ENCODE results near the gene GALNS.

GALNS gene

GRCh38 chr16:88853325-88853941, 3.3 kb downstream of the GALNS start:
- Histone ChIP-seq H3K27me3 (ENCODE audit: control insufficient read depth in 1 of 2, insufficient read depth in 2 of 2, low read length in 2 of 2) (no peaks in the 10 kb centered on the region), H3K4me3 (ENCODE audit: low read length in 2 of 2) (no peak overlapping the region), H3K27ac (ENCODE audit: low read length) (no peak overlapping the region)

GRCh38 chr16:88851616-88852015, 5.1 kb downstream of the GALNS start:
- Histone ChIP-seq H3K9ac (ENCODE audit: low read length in 2 of 2) (no peak overlapping the region), H3K27ac (ENCODE audit: low read length) (no peak overlapping the region), H3K9me3 (ENCODE audit: control insufficient read depth in 2 of 2, low read length in 2 of 2) (no peaks in the 10 kb centered on the region), H3K36me3 (ENCODE audit: control insufficient read depth in 2 of 2, insufficient read depth in 2 of 2, low read length in 2 of 2) (peaks cover 0 to 5% of the 10 kb centered on the region in 2 donors), H3K27me3 (ENCODE audit: control insufficient read depth in 1 of 2, insufficient read depth in 2 of 2, low read length in 2 of 2) (no peaks in the 10 kb centered on the region), H3K4me3 (ENCODE audit: low read length in 2 of 2) (no peak overlapping the region), H3K4me1 (ENCODE audit: control insufficient read depth, insufficient read depth, low read length) (peaks cover 12% of the 10 kb centered on the region)

More at GRCh38 chr16:88853325-88853941, 3.3 kb downstream of the GALNS start:
- no peak overlapping the region for H3K9ac ChIP-seq (ENCODE audit: low read length in 2 of 2)
- no peaks in the 10 kb centered on the region for H3K9me3 ChIP-seq (ENCODE audit: control insufficient read depth in 2 of 2, low read length in 2 of 2)
- peaks cover 0 to 5% of the 10 kb centered on the region in 2 donors for H3K36me3 ChIP-seq (ENCODE audit: control insufficient read depth in 2 of 2, insufficient read depth in 2 of 2, low read length in 2 of 2)
- H3K4me1 ChIP-seq (ENCODE audit: control insufficient read depth, insufficient read depth, low read length) = peaks cover 25% of the 10 kb centered on the region

- peaks cover 0 to 7% of the 10 kb centered on the region in 2 donors for H3K36me3 ChIP-seq (ENCODE audit: control insufficient read depth in 2 of 2, insufficient read depth in 2 of 2, low read length in 2 of 2)
- no peaks in the 10 kb centered on the region for H3K9me3 ChIP-seq (ENCODE audit: control insufficient read depth in 2 of 2, low read length in 2 of 2)
- no peaks in the 10 kb centered on the region for H3K27me3 ChIP-seq (ENCODE audit: control insufficient read depth in 1 of 2, insufficient read depth in 2 of 2, low read length in 2 of 2)
- H3K27ac ChIP-seq (ENCODE audit: low read length) = no peak overlapping the region
- H3K9ac ChIP-seq (ENCODE audit: low read length in 2 of 2) = no peak overlapping the region
- H3K4me3 ChIP-seq (ENCODE audit: low read length in 2 of 2) = no peak overlapping the region
- H3K4me1 ChIP-seq (ENCODE audit: control insufficient read depth, insufficient read depth, low read length) = peaks cover 6% of the 10 kb centered on the region
These were observed 6.1 kb downstream of the GALNS start for GRCh38 chr16:88850531-88851199.

GRCh38 chr16:88848557-88848956, 8.2 kb downstream of the GALNS start:
- H3K9ac ChIP-seq (ENCODE audit: low read length in 2 of 2) = no peak overlapping the region
- no peak overlapping the region for H3K27ac ChIP-seq (ENCODE audit: low read length)
- no peaks in the 10 kb centered on the region for H3K9me3 ChIP-seq (ENCODE audit: control insufficient read depth in 2 of 2, low read length in 2 of 2)
- no peaks in the 10 kb centered on the region for H3K4me1 ChIP-seq (ENCODE audit: control insufficient read depth, insufficient read depth, low read length)
- no peaks in the 10 kb centered on the region for H3K27me3 ChIP-seq (ENCODE audit: control insufficient read depth in 1 of 2, insufficient read depth in 2 of 2, low read length in 2 of 2)
- H3K36me3 ChIP-seq (ENCODE audit: control insufficient read depth in 2 of 2, insufficient read depth in 2 of 2, low read length in 2 of 2) = peaks cover 0 to 7% of the 10 kb centered on the region in 2 donors
- no peak overlapping the region for H3K4me3 ChIP-seq (ENCODE audit: low read length in 2 of 2)

- Histone ChIP-seq H3K27ac (ENCODE audit: low read length) (no peak overlapping the region), H3K4me1 (ENCODE audit: control insufficient read depth, insufficient read depth, low read length) (no peaks in the 10 kb centered on the region), H3K4me3 (ENCODE audit: low read length in 2 of 2) (no peak overlapping the region), H3K9ac (ENCODE audit: low read length in 2 of 2) (no peak overlapping the region), H3K36me3 (ENCODE audit: control insufficient read depth in 2 of 2, insufficient read depth in 2 of 2, low read length in 2 of 2) (peaks cover 0 to 7% of the 10 kb centered on the region in 2 donors), H3K9me3 (ENCODE audit: control insufficient read depth in 2 of 2, low read length in 2 of 2) (no peaks in the 10 kb centered on the region), H3K27me3 (ENCODE audit: control insufficient read depth in 1 of 2, insufficient read depth in 2 of 2, low read length in 2 of 2) (no peaks in the 10 kb centered on the region)
These were observed 9.1 kb downstream of the GALNS start for GRCh38 chr16:88847654-88848053.

GRCh38 chr16:88846088-88846487, 10.7 kb downstream of the GALNS start:
- Histone ChIP-seq H3K36me3 (ENCODE audit: control insufficient read depth in 2 of 2, insufficient read depth in 2 of 2, low read length in 2 of 2) (peaks cover 6 to 7% of the 10 kb centered on the region in 2 donors), H3K27ac (ENCODE audit: low read length) (no peak overlapping the region), H3K27me3 (ENCODE audit: control insufficient read depth in 1 of 2, insufficient read depth in 2 of 2, low read length in 2 of 2) (no peaks in the 10 kb centered on the region), H3K9ac (ENCODE audit: low read length in 2 of 2) (no peak overlapping the region), H3K4me3 (ENCODE audit: low read length in 2 of 2) (no peak overlapping the region), H3K4me1 (ENCODE audit: control insufficient read depth, insufficient read depth, low read length) (no peaks in the 10 kb centered on the region), H3K9me3 (ENCODE audit: control insufficient read depth in 2 of 2, low read length in 2 of 2) (no peaks in the 10 kb centered on the region)

- peaks cover 9 to 15% of the 10 kb centered on the region in 2 donors for H3K36me3 ChIP-seq (ENCODE audit: control insufficient read depth in 2 of 2, insufficient read depth in 2 of 2, low read length in 2 of 2)
- no peaks in the 10 kb centered on the region for H3K4me1 ChIP-seq (ENCODE audit: control insufficient read depth, insufficient read depth, low read length)
- no peak overlapping the region for H3K27ac ChIP-seq (ENCODE audit: low read length)
- no peak overlapping the region for H3K9ac ChIP-seq (ENCODE audit: low read length in 2 of 2)
- no peak overlapping the region for H3K4me3 ChIP-seq (ENCODE audit: low read length in 2 of 2)
- no peaks in the 10 kb centered on the region for H3K27me3 ChIP-seq (ENCODE audit: control insufficient read depth in 1 of 2, insufficient read depth in 2 of 2, low read length in 2 of 2)
- no peaks in the 10 kb centered on the region for H3K9me3 ChIP-seq (ENCODE audit: control insufficient read depth in 2 of 2, low read length in 2 of 2)
These were observed 12.2 kb downstream of the GALNS start for GRCh38 chr16:88844419-88845036.

- Histone ChIP-seq H3K9me3 (ENCODE audit: control insufficient read depth in 2 of 2, low read length in 2 of 2) (no peaks in the 10 kb centered on the region), H3K27me3 (ENCODE audit: control insufficient read depth in 1 of 2, insufficient read depth in 2 of 2, low read length in 2 of 2) (no peaks in the 10 kb centered on the region), H3K4me1 (ENCODE audit: control insufficient read depth, insufficient read depth, low read length) (no peaks in the 10 kb centered on the region), H3K9ac (ENCODE audit: low read length in 2 of 2) (no peak overlapping the region), H3K4me3 (ENCODE audit: low read length in 2 of 2) (no peak overlapping the region), H3K36me3 (ENCODE audit: control insufficient read depth in 2 of 2, insufficient read depth in 2 of 2, low read length in 2 of 2) (peaks cover 9 to 20% of the 10 kb centered on the region in 2 donors), H3K27ac (ENCODE audit: low read length) (no peak overlapping the region)
These were observed 13.5 kb downstream of the GALNS start for GRCh38 chr16:88843256-88843655.

GRCh38 chr16:88842806-88843205, 13.9 kb downstream of the GALNS start:
- Histone ChIP-seq H3K4me1 (ENCODE audit: control insufficient read depth, insufficient read depth, low read length) (no peaks in the 10 kb centered on the region), H3K27me3 (ENCODE audit: control insufficient read depth in 1 of 2, insufficient read depth in 2 of 2, low read length in 2 of 2) (no peaks in the 10 kb centered on the region), H3K36me3 (ENCODE audit: control insufficient read depth in 2 of 2, insufficient read depth in 2 of 2, low read length in 2 of 2) (peaks cover 9 to 21% of the 10 kb centered on the region in 2 donors), H3K9me3 (ENCODE audit: control insufficient read depth in 2 of 2, low read length in 2 of 2) (no peaks in the 10 kb centered on the region), H3K27ac (ENCODE audit: low read length) (no peak overlapping the region), H3K4me3 (ENCODE audit: low read length in 2 of 2) (no peak overlapping the region), H3K9ac (ENCODE audit: low read length in 2 of 2) (no peak overlapping the region)

GRCh38 chr16:88842308-88842756, 14.4 kb downstream of the GALNS start:
- Histone ChIP-seq H3K4me3 (ENCODE audit: low read length in 2 of 2) (no peak overlapping the region), H3K36me3 (ENCODE audit: control insufficient read depth in 2 of 2, insufficient read depth in 2 of 2, low read length in 2 of 2) (peaks cover 9 to 21% of the 10 kb centered on the region in 2 donors), H3K9me3 (ENCODE audit: control insufficient read depth in 2 of 2, low read length in 2 of 2) (no peaks in the 10 kb centered on the region), H3K27me3 (ENCODE audit: control insufficient read depth in 1 of 2, insufficient read depth in 2 of 2, low read length in 2 of 2) (no peaks in the 10 kb centered on the region), H3K9ac (ENCODE audit: low read length in 2 of 2) (no peak overlapping the region), H3K4me1 (ENCODE audit: control insufficient read depth, insufficient read depth, low read length) (no peaks in the 10 kb centered on the region), H3K27ac (ENCODE audit: low read length) (no peak overlapping the region)
